HG03196 (cell line): ENCODE results near the gene ARHGEF17.
"Not testable (repeated sequence)": the region's sequence is repeated elsewhere in the genome, so short reads cannot be mapped to it uniquely, and the experiment has no call there.

Experiments used
- ATAC-seq: cut with Tn5 transposase; IDR thresholded peaks from one replicate; pipeline ENCODE4 v1.9.1; 2021; ENCODE audit not compliant: unreplicated experiment

The ARHGEF17 gene, protein sequence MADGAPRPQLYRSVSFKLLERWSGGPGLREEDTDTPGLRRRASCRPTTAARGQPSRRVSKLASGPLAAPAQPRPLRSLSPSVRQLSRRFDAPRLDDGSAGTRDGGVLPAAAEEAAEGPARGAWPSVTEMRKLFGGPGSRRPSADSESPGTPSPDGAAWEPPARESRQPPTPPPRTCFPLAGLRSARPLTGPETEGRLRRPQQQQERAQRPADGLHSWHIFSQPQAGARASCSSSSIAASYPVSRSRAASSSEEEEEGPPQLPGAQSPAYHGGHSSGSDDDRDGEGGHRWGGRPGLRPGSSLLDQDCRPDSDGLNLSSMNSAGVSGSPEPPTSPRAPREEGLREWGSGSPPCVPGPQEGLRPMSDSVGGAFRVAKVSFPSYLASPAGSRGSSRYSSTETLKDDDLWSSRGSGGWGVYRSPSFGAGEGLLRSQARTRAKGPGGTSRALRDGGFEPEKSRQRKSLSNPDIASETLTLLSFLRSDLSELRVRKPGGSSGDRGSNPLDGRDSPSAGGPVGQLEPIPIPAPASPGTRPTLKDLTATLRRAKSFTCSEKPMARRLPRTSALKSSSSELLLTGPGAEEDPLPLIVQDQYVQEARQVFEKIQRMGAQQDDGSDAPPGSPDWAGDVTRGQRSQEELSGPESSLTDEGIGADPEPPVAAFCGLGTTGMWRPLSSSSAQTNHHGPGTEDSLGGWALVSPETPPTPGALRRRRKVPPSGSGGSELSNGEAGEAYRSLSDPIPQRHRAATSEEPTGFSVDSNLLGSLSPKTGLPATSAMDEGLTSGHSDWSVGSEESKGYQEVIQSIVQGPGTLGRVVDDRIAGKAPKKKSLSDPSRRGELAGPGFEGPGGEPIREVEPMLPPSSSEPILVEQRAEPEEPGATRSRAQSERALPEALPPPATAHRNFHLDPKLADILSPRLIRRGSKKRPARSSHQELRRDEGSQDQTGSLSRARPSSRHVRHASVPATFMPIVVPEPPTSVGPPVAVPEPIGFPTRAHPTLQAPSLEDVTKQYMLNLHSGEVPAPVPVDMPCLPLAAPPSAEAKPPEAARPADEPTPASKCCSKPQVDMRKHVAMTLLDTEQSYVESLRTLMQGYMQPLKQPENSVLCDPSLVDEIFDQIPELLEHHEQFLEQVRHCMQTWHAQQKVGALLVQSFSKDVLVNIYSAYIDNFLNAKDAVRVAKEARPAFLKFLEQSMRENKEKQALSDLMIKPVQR (N-terminal part only)

DNA sequence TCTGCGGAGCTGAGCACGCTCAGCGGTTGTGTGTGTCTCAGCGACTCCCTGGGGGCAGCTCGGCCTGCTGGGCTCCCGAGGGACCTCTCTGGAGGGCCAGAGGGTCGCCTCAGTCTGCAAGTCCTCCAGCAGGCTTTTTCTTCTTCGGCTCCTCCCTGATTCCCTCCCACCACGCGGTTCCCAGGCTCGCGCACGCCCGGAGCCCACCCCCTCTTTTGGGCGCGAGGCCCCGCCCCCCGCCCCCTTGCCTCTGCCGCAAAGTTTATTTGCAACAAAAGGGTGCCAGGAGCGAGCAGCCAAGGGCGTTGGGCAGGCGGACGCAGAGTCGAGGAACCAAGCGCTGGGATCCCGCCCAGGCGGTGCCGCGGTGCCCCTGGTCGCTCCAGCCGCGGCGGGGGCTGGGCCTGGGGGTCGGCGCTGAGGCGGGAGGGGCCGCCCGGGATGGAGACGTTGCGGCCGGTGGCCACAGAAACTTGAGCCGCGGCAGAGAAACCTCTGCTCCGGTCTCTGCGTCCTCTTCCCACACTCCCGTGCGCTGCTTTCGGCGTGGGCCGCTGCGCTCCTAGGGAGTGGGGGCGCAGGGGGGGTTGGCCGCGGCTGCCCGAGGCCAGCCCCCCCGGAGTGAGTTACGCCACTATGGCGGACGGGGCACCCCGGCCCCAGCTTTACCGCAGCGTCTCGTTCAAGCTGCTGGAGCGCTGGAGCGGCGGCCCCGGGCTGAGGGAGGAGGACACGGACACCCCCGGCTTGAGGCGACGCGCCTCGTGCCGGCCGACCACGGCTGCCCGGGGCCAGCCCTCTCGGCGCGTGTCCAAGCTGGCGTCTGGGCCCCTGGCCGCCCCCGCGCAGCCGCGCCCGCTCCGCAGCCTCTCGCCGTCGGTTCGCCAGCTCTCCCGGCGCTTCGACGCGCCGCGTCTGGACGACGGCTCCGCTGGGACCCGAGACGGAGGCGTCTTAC is at the start of gene ARHGEF17:
TSS of gene ARHGEF17 (plus strand) at position 274 of the 958 bp plus-strand sequence. CDS start at position 637, 363 bp downstream.
- ATAC-seq = peak; percentile 28

DNA sequence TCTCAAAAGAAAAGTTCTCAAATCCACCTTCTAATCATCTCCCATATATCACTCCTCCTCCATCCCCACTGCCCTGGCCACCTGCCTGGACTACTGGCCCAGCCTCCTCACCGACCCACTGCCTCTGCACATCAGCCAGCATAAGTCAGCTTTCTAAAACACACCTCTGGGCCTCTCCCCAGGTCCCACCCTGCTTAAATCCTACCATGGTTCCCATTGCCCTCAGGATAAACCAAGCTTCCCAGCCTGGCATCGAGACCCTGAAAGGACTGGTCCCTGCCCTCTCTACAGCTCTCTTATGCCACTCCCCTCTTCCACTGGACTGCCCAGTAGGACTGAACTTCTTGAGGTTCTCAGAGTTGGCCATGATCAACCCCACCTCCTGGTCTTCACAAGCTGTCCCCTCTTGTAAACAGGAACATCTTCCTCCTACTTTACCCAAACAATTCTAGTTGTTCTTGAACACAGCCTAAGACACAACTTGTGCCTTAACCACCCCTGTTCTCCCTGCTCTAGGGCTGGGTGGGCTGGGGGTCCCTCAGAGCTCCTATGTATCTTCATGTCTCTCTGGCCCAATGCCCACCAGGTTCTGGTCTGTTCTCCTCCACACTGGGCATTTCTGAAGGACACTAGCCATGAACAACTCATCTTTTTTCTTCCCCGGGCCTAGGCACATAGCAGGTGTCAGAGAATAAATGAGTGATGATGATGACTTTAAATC is 48.5 kb upstream of the ARHGEF17 start:
- no peak for ATAC-seq

DNA sequence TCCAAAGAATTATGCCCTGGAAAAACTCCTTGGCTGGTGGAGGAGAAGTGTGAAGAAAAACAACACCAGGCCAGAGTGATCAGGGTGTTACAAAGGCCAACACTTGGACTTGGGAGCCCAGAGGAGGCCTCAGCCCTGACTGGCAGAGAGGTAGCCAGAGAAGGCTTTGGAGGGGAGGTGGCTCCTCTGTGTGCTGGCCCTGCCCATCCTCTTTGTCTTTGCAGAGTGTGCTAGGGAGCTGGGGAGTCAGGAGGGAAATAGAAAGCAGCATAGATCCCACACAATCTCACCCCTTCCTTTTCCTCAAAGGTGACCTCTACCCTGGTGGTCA is 48.0 kb upstream of the ARHGEF17 start:
- no peak for ATAC-seq

DNA sequence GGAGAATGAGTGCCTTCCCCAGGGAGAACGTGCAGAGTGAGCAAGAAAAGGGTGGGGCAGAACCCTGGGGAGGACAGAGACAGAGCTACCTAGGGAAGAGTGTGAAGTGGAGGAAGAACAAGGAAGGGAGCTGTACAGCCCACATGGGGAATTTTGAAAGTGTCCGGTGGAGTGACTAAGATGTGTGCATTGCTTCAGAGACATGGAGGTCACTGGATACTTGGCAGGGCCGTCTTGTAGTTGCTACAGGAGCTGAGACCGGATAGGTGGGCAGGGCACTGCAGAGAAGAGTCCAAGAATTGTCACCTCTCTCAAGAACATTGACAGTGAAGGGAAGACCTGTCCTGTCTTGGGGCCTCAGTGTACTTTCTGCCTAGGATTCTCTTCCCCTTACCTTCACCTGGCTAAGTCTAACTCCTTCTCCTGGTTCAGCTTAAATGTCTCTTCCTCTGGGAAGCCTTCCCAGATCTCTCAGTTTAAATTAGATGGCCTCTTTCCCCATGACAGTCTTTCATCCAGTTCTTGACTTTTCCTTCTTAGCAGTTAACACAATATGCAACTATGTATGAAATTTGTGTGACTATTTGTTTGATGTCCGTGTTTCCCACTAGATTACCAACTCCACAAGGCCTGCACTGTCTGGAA is 45.1 kb upstream of the ARHGEF17 start:
- no peak for ATAC-seq

DNA sequence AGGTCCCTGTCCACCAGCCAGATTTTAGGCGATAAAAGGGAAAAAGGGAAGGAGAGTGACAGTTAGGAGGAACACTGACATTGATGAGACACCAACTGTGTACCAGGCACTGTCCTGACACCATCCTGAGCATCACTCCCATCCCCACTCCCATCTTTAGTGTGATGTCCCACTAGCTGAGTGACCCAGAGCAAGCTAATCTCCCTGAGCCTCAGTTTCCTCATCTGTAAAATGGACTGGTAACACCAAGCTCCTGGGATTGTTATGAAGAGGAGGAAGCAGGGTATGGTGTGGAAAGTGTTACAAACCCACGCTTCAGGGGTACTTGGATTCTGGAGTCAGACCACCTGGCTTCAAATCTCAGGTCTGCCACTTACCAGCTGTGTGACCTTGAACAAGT is 44.4 kb upstream of the ARHGEF17 start:
- no peak for ATAC-seq

DNA sequence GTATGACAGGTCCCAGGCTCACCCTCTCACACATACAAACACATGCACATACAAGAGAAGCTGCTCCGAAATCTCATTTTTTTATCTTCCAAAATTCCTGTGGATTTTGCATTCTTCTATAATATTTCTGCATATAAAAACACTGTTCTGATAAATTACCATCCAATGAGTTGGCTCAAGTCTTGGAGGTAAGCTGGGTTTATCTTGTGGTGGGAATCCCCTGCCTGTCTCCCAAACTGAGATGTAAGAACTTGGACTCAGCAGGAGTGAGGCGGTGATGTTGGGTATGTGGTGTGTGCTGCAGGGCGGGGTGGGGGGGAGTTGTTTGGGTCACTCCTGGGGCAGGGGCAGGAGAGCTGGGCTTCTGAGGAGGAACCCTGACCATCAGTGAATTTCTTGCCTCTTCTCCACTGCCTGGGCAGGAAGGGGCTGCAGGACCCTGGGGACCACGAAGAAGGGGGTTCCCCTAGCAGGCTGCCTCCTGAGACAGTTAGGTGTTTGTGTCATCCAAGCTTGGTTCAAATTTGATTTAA is 42.7 kb upstream of the ARHGEF17 start:
- no peak for ATAC-seq

DNA sequence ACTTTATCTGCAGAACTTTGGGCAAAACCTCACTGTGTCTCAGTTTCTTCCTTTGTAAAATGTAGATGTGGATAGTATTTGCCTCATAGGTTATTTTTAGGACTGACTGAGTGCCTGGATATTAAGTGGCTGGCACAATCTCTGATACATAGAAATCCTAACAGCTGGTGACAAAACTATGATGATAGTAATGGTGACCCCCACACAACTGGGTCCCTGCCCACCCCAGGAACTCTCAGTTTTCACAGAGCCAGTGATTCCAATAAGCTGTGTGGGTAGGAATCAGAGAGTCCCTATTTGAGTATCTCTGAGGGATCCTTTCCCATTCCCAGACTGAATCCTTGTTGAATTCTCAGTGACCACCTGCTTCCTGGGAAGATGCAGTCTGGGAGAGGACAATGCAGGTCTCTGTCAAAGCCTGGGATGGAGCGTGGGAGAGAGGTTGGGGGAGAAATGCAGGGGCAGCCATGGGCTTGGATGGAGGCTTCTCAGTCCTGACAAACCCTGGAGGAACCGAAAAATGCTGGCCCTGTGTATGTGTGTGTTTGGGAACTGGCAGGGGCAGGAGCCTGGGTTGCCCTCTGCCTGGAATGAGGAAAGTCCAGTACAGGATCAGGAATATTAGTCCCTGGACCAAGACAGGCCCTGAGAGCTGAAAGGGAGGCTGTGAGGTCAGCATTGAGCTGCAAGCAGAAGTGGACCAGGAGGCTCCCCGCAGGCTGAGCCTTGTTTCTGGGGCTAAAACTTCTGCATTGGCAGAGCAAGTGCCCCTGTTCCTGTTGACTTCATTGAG is 42.0 kb upstream of the ARHGEF17 start:
- no peak for ATAC-seq

DNA sequence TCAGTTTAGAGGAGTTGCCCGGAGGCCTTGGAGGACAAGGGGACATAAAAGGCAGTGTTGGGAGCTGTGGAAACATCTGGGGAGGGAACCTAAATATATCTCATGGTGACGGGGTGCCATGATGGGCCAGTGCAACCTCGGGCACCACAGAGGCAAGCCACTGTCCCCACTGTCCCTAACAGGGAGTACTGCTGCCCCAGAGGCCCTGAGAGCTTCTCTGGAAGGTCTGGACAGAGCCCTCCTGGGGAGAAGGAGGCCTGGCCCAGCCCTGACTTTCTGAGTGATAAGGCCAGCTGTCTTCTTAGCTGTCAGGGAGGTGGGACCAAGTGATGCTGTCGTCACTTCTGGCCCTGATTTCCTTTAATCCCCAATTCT is 41.4 kb upstream of the ARHGEF17 start:
- no peak for ATAC-seq

DNA sequence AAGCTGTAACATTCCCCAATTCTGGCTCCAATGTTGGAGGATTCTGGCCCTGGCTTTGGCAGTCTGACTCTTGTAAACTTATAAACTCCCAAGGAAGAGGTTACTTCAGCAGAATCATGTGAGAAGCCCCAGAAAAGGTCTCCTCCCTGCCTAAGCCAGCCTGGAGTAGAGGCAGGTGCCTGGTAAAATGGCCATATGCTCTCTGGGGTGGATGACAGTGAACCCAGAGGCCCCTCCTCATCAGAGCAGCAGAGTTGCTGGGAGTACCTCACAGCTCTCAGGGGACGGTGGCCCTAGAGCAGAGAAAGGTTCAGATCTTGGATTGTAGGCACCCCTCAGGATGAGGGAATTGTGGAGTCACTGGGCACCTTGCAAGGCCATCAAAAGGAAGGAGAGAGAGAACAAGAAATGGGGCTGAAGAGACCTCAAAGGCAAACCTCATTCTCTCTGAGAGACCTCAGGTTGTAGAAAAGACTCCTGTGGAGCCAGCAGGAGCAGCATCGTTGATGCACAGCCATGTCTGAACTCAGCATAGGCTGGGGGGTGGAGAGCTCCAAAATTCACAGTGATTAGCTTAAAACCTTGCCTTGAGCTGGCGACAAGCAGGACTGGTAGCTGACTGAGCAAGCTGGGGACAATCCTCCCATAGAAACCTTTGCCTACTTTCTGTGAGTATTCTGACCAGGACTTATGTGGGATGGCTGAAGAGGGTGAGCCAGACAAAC is 40.8 kb upstream of the ARHGEF17 start:
- ATAC-seq = no peak

DNA sequence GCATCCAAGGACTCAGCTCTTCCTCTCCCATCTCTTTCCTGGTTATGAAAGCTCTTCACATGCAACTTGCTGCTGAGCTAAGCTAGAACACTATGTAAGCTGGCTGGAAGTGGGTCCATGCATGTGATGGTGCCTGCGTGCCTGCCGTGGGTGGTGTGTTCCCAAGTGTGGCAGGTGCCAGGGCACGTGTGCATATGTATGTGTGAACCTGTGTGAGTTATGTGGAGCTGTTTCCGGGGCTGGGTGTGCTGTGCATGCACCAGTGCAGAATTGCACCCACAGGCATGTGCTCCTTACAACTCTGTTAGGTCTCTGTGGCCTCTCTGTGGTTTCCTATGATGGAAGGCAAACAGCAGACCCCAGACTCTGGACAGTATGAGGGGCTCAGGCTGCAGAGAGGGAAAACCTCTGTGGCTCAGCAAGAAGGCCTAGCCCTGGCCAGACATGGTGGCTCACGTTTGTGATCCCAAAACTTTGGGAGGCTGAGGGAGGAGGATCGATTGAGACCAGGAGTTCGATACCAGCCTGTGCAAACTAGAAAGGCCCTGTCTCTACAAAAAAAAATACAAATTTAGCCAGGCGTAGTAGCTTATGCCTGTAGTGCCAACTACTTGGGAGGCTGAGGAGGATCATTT is 40.1 kb upstream of the ARHGEF17 start:
- ATAC-seq = no peak

DNA sequence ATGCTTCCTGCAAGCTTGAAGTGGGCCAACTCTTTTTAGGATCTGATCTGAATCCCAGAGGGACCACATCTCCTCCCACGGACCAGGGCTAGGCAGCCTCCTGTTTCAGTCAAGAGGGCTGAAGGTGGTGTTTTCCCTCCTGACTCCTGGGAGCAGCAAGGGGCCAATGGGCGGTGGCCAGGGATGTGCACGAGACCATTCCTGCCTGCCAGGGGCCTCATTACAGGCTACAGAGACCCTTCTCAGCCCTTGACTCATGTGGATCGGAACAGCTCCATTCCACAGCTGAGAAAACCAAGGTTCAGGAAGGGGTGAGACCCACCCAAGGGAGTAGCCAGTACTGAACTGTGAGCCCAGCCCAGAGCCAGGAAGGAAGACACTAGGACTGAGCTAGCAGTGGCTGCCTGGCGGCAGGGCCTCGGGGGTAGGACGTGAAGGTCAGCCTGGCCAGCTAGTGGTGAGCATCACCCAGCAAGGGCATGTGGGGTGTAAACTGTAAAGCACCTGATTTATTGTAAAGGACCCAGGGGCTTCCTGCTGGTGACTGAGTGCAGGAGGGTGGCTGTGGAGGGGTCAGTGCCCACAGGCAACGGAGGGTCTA is 39.3 kb upstream of the ARHGEF17 start:
- ATAC-seq = no peak

DNA sequence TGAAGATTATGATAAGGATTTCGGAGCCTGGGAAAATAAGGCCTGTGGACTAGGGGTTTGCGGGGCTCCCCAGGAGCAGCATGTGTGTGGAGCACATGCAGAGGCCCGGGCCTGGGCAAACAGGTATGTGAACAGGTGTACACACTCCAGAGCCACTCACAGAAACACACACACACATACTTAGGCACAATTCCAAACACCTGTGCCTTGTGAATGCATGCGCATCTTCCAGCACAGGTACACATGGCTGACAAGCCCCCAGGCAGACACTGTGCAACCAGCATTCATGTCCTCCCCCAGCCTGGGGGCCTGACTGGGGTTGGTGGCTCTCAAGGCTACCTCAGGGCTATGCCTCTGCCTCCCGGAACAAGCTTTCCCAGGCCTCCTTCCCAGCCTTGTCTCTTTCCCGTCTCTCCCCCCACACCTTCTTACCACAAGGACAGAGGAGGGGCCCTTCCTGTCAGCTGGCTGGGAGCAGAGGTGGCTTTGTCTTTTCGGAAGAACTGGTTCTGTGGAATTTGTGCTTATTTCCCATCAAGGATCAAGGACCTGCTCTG is 38.5 kb upstream of the ARHGEF17 start:
- ATAC-seq = no peak

DNA sequence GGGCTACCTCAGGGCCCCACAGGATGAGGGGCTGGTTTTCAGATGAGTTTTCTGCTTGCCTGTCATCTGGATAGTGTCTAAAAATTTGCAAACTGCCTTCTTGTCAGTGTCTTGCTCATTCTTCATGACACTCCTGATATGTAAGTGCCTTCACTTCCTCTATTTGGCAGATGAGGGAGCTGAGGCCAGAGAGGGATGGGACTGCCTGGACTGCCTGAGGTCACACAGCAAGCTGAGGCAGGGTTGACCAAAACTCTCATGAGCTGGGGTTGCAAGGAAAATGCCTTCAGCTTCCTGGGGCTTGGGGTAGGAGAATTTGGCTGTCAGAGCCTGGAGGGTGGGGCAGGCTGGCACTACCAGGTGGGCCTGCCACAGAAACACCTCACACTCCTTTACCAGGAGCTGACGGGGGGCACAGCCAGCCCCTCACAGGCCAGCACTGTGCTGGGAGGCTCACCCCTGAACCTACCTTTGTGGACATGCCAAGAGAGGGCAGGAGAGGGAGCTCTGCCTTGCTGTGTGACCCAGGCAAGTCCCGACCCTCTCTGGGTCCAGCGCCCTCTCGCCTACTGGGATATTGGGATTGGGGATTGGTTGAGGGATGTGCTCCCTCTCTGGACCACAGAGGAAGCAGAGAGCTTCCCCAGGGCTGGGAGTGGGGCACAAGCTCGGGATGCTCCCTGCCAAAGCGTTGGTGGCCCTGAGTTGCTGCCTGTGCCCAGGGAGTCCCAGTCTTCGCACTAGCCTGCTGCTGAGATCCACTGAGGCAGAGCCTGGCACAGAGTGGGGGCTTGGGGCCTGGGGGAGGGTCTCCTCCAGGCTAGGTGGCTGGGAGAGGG is 37.8 kb upstream of the ARHGEF17 start:
- ATAC-seq = no peak

DNA sequence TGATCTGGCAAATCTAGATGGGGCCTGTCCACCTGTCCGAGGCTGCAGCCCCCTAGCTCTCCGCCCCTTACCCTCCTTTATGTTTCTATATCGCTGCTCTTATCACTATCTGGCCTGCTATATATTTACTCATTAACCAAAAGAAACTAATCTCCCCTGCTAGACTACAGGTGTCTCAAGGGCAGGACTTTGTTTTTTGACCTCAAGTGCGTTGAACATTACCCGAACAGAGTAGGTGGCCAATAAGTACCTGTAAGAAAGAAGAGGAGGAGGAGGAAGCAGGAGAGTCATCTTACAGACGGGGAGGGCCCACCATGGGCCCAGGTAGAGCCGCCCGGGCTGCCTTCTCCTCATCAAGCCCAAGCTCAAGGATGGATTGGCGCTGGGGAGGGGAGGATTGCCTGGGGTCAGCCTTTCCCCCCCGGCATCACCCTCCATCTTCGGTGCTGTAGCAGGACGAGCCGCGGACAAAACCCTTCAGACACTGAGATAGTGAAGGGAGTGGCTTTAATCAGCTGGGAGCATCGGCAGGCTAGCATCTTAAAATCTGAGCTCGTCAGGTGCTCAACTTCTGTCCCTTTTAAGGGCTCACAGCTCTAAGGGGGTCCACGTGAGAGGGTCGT is 37.1 kb upstream of the ARHGEF17 start:
- ATAC-seq = no peak

DNA sequence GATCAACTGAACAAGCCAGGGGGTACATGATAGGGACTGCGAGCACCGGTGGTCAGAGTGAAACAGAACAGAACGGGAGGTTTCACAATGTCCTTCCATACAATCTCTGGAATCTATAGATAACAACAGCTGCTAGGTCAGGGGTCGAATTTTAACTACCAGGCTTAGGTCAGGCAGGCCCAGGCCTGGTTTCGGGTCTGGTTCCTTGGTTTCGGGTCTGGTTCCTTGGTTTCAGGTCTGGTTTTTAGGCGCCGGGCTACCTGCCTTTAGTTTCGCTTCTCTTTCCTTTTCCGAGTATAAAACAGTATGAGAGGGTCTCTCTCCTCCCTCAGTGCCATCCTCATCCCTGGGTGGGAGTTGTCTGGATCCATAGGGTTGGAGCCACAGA is 36.6 kb upstream of the ARHGEF17 start:
- ATAC-seq = not testable (repeated sequence)
